HT-29 (cell line): ENCODE measurements around the gene SEC16B. TPM values are rescaled to one million over a fixed set of nuclear protein-coding genes. Genes with fewer than 3 reads are reported as not detected.

Experiments
- DNase-seq: peaks from one replicate; pipeline ENCODE4 v3.0.0-alpha.2; 2015; ENCODE audit warnings: low spot score
- total RNA-seq: library from RNA; depleted of rRNA; stranded (reverse); fragments of >200 nt; shearing (Covaris generic); gene quantifications from 2 replicates; pipeline ENCODE4 v1.2.3, GENCODE V29; 2014

The SEC16B gene
- total RNA-seq, 1 experiment from 2014 or later: 2.9 TPM

- no peak for DNase-seq
Observed at GRCh38 chr1:177944016-177944949, 25.6 kb downstream of the SEC16B start.

- no peak for DNase-seq
Observed at GRCh38 chr1:177941976-177942375, 27.9 kb downstream of the SEC16B start.

GRCh38 chr1:177940682-177941081 lies 29.2 kb downstream of the SEC16B start:
- no peak for DNase-seq

DNA sequence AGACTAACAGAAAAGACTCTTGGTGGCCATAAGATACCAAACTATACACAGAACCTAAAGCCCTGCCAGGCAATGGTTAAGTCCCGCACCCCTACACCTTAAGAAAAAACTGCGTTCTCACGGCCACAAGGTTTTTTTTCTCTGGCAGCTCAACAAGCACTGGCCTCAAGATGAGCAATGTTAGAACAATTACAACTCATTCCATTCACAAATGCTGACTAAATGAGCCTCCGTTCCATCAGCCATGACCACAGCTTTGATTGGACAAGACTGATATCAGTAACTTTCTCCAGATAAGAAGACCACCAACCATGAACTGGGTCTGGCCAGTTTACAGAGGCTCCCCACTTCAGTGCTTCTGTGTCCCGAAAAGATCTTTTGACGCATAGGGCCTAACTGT lies 31.9 kb downstream of the SEC16B start:
- no peak for DNase-seq

- no peak for DNase-seq
Observed at GRCh38 chr1:177937174-177937770, 32.6 kb downstream of the SEC16B start.

DNA sequence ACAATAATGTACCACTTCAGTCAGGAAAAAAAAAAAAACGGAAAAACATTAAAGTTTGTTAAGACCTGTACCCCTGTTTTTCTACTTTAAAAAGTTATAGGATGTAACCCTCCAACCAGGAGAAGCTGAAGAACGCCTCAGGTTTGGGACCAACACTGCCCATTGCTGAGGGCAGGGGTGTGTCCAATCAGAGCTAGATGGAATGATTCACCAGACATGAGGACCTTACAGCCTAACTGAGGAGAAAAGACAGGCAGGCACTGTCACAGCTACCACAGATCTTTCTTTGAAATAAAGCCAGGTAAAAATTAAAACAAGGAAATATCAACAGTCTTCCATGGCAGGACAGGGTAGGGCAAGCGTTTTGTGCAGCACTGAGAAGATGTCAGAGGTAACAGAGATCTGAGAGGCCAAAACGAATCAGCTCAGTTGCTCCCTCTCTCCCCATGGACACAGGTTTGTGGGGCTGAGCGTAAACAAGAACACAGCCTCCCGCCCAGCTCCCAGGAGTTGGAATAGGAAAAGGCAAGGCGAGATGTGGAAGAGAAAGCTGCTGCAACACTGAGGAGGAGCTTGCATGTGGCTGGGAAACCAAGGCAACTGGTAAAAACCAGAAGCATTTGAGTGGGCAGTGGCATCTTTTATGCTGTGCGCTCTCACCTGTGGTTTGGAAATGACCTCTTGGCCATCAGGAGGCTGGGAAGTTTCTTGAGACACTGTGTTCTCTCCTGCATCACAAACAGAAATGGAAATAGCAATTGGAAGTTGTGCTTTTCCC lies 34.0 kb downstream of the SEC16B start:
- no peak for DNase-seq

- no peak for DNase-seq
Observed at GRCh38 chr1:177934927-177935326, 34.9 kb downstream of the SEC16B start.

- DNase-seq: no peak
Observed at GRCh38 chr1:177934461-177934860, 35.4 kb downstream of the SEC16B start.

DNA sequence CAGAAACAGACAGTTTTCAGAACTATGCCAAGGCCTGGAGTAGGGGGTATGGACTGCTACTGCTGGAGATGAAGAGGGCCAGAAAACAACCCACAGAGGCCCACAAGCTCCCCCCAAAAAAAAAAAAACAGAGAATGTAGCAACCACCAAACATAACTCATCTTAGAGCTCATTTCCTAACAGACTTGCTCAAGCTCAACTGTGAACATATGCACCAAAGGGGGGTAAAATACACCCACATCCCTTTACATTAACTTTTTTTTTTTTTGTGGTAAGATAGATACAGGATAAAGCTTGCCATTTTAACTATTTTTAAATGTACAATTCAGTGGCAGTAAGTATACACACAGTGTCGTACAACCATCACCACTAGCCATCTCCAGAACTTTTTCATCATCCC lies 36.0 kb downstream of the SEC16B start:
- DNase-seq: no peak

GRCh38 chr1:177932123-177932522 lies 37.7 kb downstream of the SEC16B start:
- no peak for DNase-seq

DNA sequence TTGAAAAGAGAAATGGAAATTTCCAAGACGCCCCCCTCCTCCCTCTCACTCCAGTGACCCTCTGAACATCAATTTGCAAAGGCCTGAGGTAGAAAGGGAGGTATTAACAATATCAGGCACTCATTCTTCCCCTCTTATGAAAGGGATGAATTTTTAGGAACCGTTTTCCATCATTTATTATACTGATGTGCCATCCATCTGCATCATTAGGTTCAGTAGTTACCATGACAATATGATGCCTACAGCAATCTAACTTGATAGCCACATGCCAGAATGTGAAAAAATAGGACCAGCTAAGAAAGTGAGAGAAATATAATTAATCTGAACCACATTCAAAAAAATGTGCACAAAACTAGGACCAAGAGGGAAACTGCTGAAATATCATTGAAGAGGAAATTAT lies 40.9 kb downstream of the SEC16B start:
- no peak for DNase-seq

GRCh38 chr1:177928194-177928593 lies 41.7 kb downstream of the SEC16B start:
- DNase-seq: no peak

DNA sequence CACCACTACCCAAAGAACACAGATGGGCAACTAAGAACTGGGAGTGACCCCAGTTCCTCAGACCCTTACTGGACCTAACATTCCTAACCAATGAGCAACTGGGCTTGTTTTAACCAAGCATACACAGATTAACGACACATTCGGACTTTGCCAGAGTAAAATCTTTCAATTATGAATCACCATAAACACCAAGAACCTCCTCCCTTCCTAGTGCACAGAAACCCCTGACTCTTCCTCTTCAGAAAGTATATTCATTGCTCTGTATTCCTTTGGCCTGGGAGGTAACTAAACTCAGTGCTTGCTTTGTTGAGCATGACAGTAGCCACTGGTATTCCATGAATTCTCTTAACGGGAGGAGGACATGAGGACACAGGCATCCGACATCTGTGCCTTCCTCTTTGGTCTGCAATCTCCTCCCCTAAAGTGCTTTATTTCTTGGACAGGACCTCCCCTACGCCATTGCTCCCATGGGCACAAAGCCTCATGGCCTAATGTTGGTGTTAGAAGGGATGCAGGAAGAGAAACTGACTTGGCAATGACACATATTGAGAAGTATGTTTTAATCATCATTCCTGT lies 42.7 kb downstream of the SEC16B start:
- DNase-seq: no peak

GRCh38 chr1:177926201-177926600 lies 43.7 kb downstream of the SEC16B start:
- DNase-seq: no peak

DNA sequence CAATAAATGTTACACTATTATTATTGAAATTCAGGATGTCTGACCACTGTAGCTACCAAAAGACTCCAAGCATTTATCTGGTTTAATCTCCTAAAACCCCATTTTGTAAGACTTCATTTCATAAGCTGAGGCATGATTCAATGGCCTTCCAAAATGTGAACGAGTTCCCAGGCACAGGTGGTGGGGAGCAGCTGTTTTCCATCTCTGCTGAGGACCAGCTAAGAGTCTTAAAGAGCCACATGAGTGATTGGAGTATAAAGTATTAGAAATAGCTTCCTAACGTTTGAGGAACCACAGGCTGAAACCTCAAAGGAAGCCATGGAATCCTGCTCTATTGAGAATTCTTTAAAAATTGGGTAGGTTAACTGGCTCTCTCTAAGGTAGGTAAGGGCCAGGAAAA lies 44.9 kb downstream of the SEC16B start:
- no peak for DNase-seq

- no peak for DNase-seq
Observed at GRCh38 chr1:177923441-177923840, 46.4 kb downstream of the SEC16B start.

DNA sequence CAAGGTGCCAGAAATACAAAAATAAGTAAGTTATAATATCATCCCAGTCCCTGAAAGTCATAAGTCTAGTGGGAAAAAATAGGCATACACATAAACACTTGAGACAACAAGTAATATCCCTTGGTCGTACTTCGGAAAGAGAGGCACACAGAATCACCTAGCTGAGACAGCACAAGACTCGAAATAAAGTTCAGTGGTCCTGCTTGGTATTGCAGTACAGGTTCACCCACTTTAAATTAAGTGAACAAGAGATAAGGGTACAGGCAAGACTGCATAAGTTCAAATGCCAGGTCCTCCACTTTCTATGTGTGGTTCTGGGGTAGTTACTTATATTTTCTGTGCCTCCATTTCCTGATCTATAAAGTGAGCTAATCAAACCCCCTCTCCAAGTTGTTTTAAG lies 47.6 kb downstream of the SEC16B start:
- no peak for DNase-seq

DNA sequence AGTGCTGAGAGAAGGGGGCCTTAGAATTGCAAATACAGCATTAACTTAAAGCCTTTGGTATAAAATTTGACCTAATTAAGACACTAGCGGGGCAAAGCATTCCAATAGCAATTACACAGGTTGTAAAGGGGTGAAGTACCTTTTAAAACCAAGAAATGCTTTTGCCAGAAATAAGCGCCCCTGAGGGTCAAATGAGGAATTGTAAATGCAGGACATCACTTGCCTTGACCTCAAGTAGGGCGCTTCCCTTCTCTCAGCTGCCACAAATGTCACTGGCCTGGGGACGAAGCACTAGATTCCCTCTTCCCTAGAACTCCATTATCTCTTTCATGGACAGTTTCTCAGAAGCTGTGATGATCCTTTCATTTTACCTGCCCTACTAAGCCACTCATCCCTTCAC lies 48.3 kb downstream of the SEC16B start:
- DNase-seq: no peak

- no peak for DNase-seq
Observed at GRCh38 chr1:177920091-177920490, 49.8 kb downstream of the SEC16B start.

- DNase-seq: no peak
Observed at GRCh38 chr1:177915641-177916040, 54.2 kb downstream of the SEC16B start.

DNA sequence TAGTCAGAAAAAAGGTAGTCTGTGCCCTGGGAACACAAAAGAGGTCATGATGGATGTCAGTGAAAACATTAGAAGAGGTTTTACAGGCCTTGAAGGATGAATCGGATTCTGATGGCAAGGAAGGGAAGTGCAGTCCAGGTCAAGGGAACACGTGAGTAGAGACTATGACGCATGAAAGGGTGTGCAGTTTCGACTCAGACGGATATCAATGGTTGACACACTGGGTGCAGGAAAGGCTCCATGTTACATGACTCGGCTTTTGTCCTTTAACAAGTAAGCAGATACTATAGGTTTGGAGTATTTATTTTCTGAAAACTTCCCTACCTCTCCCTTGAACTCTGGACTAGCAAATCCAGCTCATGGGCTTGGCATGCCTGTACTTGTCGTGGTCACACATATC lies 55.3 kb downstream of the SEC16B start:
- no peak for DNase-seq
